ENCODE results near the gene SSR2.

- TF ChIP-seq POLR2AphosphoS5 (IDR thresholded peaks at IDR 0.05), result no peak
- no peak for TF ChIP-seq POLR2A (IDR thresholded peaks at IDR 0.05)
These were observed 46.5 kb upstream of the SSR2 start for GRCh38 chr1:156067262-156067661.

Measured in prostate gland (tissue), 1 donor.